HG02981 (cell line): Measurements from ENCODE around the gene NRG3.

ENCODE experiments used
- ATAC-seq: cut with Tn5 transposase; IDR thresholded peaks from one replicate; pipeline ENCODE4 v1.9.1; 2021; ENCODE audit warnings: mild to moderate bottlenecking, moderate library complexity; ENCODE audit not compliant: unreplicated experiment

The NRG3 gene

DNA sequence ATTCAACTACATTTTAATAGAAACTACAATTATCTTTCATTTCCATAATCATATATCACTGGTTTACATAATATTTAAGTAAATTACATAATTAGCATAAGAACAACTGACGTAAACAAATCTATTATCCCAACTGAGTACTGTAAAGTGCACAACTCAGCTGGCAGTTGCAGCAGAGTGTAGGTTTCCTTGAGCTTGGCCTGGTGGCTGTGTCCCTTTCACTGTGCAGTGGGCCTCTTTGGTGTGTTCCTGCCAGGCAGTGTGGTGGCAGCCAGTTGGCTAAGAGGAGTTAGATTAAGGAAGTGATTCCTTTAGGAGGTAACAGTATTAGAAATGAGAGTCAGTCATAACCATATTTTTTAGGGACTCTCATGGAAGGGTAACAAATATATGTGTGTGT lies 7.0 kb downstream of the NRG3 start:
- ATAC-seq, result no peak

DNA sequence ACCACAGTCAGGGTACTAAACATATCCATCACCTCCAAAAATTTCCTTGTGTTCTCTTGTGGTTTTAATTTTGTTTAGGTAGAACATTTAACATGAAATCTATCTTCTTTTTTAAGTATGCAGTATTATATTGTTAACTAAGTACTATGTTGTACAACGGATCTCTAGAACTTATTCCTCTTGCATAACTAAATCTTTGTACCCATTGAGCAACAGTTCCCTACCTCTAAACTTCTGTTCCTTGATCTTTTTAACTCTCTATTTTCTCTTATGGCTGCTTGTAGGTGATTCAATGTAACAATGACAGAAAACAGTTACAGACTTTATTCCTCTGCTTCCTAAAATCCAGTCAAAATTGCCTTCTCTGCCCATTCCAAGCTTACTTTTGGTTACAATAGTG lies 9.9 kb downstream of the NRG3 start:
- ATAC-seq, result no peak

DNA sequence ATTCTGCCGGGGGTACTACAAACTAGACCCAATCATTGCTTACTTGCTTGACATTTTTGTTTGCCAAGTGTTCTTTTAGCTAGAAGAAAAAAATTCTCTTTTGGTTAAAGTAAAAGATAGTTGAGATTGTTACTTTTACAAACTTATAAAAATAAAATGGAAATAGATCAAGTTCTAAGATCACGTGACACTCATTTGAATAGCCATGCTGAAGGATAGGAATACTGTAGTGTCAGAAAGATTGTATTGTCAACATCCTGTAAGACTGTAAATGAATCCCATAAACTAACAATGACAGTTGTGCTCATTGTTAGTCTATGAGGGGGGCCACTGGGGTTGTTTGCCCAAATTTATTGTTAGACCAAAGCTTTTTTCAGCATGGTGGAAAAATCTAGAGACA lies 10.5 kb downstream of the NRG3 start:
- ATAC-seq, result no peak

DNA sequence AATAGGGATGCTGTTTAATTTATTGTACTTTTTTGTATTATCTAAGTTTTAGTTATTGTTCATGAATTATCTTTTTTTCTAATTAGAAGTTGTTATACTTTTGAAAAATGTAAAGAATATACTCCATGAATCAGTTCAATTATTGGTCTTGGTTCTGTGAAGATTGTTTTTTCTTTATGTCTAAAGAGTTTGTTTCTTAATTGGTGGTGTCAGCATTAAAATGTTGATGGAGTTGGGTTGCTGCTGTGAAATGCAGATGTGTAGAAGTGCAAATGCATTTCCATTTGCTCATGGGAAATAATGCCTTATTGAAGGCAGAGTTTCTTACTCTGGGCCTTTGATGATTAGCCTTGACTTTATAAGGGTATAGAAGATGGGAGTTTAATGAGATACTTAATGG lies 11.9 kb downstream of the NRG3 start:
- ATAC-seq, result no peak

DNA sequence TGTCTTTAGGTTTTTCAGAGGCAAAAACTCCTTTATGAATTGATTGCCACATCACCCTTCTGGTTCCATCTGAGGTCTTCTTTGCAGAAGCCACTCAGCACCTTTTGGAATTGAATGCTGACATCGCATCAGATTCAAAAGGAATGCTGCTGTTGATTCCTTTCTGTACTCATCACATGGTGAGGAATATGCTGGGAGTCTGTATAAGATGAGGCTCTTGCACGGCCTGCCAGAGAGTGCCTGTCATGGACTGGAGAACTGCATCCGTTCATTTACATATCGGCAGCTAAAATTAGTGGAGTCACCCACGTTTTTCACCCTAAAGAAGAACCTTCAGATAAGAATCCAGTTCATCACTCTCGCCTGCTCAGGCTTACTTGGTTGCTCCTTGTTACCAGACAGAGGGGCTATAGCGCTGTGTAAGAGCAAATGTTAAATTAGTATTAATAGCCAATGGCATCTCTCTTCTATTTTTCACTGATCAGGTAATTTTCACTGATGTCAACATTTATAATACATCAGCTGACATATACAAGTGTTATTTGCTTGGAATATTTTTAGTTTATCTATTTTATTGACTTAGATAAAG lies 14.3 kb downstream of the NRG3 start:
- no peak for ATAC-seq

DNA sequence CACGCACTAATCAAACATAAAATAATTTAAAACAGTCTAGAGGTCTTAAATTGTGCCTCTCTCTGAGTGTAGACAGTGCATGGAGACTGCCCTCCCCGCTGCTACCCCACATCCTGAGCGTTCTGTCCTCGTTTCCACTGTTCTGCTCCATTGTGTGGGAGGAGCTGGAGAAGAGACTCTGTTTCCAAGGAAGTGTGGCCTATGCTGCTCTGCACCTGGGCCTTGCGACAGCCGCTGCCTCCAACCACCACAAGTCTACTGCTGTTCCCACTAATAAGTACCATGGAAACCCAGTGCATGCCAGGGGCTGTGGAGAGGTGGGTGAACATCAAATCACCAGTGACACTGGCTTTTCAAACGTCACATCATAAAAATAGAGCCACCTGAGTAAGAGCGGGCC lies 19.6 kb downstream of the NRG3 start:
- ATAC-seq, result no peak

DNA sequence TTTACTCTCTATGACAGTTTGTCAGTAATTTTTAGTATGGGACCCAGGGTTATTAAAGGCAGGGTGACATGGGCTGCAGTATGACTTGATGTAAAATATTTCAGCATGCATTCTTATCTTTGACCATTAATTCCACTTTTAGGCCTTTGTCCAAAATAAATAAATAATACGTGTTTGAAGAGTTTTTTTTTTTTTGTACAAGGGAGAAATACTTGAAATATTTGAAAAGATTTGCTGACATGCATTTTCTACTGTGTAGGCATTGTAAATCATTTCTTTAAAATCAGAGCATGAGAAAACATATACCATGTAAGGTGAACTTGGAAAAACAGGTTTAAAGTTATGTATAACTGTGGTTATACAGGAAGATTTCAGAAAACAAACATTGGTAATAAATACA lies 23.5 kb downstream of the NRG3 start:
- ATAC-seq, result no peak

DNA sequence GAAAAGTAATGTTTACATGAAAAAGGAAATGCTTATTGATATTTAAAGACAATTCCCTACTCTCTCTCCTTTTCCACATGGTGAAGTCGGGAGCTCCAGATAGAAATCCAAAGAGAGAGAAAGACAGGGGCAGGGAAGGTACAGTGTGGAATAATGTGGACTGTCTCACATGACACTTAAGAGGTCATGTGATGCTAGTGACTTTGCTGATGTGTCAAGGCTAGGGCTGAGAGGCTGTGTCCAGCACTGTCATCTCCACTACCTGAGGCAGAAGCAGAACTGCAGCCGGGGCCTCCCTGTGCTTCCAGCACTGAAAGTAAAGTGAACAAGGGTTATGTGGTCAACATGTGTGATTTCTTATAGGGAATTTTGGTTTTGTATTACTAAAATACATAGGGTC lies 26.0 kb downstream of the NRG3 start:
- no peak for ATAC-seq

DNA sequence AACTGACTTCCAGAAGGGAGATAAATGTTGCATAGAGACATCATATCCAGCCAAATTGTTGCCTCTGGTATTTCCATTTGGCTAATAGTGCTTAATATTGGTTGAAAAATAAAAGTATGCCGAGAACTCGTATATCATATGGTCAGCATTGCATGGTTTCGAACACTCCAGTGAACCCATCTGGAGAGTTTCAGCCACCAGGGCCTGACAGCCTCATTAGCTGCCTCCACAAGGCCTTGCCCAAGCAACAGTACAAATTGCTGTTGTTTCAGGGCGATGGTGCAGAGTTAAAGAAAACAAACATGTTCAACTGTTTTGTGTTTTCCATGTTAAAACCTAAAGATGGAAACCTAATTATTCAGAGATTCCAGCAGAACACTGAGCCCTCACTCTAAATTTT lies 28.5 kb downstream of the NRG3 start:
- no peak for ATAC-seq

DNA sequence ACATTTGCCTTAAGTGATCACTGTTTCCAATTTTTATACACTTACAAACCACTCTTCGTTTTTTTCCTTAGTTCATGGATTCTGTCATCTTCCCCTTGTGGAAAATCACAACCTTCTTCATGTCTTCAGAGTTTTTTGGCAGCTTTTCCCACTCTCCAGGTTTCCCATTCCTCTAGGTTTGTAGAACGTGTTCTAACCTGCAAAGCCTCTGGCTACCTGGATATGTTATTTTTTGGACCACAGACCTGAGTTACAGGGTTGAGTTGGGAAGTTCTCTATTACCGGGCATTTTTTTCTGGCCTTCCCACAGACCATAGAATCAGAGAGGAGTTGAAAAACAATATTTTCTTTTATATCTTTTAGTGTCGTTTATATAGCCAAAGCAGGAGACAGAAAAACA lies 30.2 kb downstream of the NRG3 start:
- no peak for ATAC-seq

DNA sequence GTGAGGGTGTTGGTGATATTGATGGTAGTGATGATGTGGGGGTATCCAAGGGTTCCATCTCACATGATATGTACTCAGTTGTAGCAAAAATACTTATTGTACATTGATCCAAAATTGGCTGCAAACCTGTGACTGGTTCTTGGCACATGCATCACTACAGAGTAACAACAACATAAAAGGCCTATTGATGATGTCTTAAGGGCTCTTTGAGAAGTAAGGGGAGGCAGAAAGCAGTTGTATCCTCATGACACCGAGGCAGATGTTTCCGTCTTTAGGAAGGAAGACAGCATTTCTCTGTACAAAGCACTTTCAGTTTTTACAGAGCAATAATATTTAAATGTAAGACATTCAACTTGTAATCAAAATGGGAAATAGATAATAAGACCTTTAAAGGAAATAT lies 34.5 kb downstream of the NRG3 start:
- ATAC-seq, result no peak

DNA sequence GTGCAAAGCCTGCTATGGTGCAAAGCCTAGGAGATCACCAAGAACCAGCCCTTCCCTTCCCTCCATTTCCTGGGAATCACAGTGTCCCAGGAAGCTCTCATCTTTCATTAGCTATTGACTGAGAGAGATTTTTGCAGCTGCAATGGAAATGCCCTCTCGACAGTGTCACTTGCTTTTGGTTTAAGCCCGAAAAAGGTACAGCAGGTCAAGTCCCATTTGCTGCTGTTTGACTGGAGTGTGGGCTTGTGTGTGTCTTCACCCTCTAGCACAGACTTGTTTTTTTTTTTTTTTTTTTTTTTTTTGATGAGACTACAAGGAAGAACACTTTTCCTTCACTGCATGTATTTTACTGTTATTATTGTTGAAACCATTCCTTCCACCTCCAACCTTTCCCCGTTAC lies 36.3 kb downstream of the NRG3 start:
- ATAC-seq, result no peak

DNA sequence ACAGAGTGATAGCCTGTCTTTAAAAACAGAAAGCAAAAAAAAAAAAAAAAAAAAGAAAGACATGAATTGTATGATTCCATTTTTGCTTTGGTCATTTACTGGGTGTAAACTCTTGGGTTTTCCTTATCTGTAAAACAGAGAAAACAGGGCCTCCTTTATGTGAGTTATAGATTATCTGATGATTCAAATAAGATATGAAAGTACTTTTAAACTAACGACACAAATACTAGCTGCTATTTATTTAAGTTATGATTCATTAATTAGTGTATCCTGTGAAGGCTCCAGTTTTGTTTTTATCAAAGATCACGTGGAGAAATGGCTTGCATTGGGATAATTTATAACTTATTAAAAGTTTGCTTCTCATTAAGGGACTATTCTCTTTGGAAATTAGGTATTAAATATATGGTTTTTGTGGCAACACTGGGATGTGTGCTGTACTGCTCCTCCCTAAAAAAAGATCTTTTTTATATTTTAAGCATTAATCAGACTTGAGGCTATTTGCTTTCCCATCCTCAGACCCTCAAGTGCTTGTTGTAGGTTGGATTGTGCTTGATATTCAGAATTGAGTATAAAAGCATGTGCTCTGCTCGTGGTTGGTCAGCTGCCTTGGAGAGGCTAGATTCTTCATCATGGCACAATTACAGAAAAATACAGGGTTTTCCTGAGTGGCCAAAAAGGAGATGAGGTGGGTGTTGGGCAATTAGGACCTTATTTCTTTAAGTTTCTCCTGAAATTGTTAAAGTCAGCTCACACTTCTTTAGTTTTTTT lies 39.9 kb downstream of the NRG3 start:
- ATAC-seq, result no peak

DNA sequence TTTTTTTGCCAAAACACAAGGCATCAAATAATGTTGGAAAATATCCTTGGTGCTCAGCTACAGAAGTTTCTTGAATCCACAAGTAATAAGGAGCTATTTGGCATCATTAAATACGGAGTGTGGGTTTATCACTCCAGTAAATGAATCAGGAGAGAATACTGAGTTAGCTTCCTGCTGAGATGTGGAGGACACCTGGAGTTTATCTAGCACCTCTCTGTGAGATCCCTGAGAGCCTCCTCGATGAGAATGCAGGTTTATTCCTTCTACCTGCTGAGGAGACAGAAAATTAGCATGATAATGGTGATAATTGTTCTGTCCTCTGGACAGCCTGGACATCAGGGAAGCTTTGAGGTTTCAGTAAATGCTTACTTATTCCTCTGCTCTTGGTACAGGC lies 40.5 kb downstream of the NRG3 start:
- no peak for ATAC-seq

DNA sequence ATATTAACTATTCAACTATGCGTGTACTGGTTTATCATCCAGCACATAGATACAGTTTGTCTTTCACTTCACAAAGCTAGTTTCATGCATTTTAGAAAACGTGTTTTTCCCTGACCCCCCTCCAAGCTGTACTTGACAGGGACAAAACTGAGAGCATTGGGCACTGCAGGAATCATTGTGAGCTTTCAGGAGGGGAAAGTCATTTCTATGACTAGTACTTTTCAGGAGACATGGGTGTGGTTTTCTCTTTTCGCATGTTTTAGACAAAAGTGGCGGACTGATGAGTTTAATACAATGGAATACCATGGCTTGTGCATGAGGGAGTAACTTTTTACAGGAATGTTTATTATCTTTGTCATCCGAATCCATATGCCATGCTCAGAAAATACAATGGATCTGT lies 42.7 kb downstream of the NRG3 start:
- no peak for ATAC-seq

DNA sequence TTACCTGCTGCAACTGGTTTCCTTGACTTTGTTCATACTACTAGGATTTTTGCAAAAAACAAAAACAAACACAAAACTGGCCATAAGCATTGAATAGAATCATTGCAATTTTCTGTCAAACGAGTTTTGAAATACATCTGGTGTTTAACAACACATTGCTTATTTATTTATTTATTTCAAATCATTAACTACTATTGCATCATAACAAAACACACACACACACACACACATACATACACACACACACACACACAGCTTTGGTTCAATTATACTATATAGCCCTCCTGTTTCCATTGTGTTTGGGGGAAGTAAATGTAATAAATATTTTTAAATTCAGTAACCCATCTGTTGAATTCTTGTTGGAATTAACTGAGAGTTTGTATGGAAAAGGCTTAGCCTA lies 43.8 kb downstream of the NRG3 start:
- no peak for ATAC-seq

DNA sequence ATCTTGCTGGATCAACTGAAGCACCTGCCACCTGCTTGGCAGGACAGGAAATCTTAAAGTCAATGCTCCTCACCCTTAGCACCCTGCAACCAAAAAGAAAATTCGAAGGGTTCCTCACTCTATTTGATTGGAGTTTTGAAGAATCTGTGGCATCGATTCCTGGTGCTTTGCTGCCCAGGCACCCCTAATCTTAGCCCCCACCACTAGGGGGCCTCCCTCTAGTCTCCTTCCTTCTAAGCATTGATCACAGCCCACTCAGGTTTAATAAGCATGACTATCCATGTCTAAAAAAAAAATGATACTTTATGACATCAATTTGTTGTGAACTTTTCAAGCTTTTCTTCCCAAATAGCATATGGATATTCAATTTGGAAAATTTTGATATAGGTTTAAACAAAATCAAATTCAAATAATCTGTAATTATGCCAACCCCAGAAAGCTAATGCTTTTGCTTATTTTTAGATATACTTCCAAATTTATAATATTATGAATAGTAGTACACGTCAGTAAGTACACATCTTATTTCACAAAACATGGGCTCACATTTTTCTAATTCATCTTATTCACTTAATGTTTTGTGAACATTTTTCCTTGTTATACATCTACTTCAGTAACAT lies 45.3 kb downstream of the NRG3 start:
- peak; percentile 67 for ATAC-seq

DNA sequence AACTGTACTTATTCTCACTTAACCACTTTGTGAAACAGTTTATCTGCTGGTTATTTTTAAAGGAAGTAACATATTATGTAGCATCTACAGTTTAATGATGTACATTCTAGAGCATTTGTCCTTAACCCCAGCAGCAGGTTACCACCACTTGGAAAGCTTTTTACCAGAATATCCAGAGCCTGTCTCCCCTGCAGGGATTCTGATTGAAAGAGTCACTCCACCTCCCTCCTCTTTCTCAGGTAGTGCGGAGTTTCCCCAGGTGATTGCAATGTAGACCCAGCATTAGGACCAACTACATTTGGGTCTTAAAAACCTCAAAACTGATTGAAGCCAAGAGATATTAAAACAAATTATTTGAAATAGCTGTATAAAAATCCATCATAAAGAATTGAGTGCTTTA lies 53.1 kb downstream of the NRG3 start:
- ATAC-seq, result no peak

DNA sequence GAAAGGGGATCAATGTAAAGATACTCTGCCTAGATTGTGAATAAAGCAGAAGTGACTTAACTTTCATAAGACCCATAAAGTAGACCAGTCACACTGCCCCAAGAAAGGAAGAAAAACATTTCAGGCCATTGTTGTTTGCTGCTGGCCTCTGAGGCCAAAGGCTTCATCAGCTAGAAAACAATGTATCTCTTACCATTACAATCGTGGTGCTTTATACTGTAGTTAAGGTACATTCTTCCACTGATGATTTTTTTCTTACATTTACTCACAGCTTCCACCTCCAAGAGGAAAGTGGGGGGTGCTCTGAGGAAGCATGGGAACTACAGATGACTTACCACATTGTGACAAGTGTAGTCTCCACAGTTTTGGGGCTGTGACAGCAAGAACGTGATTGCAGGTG lies 68.6 kb downstream of the NRG3 start:
- ATAC-seq, result no peak

DNA sequence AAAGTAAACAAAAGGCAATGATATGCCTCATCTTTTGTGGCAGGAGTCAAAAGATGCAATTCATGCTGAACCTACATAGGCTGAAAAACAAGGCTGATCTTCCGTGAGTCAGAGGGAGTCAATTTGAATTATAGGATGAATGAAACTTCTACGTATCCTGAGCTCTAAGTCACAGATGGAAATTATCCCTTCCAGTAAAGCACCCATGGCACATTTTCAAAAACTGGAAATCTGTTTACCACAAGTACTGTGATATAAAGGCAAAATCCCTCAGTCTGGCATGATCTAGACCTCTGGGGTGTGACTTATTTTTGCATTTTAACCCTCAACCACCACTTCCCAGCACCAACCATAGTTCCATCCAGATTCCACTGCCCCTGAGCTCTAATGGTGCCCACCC lies 69.6 kb downstream of the NRG3 start:
- ATAC-seq, result no peak

DNA sequence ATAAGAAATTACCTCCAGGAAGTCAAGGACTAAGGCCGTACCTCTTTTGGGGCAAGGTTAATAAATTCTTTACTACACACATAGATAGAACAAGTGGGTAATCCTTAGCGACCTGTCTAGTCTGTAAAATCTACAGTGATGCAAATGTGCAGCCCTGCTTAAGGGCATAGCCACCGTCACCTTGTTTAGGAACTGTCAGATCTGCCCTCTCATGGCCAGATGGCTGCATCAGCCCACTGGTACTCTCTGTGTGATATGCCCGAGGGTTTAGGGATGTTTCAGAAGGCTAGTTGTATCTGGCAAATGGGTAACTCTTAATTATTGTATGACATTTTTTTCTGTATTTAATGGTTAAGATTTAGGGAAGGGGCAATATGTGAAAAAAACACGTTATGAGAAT lies 74.3 kb downstream of the NRG3 start:
- ATAC-seq, result no peak

DNA sequence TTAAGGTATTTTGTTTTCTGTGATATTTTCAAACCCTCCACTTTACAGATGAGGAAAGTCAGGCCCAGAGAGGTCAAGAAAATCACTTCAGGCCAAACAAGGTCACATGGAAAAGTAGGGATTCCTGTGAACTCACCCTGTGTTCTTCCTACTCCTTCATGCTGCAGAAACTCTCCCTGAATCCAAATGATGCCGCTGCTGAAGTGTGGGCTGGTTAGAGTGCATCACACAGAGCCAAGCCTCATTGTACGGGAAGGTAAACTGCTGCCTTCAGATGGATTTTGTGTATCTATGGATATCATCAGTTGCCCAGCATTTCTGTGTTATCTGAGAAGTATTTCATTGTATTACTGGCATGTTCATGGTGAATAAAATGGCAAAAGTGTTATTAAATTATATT lies 75.4 kb downstream of the NRG3 start:
- no peak for ATAC-seq

DNA sequence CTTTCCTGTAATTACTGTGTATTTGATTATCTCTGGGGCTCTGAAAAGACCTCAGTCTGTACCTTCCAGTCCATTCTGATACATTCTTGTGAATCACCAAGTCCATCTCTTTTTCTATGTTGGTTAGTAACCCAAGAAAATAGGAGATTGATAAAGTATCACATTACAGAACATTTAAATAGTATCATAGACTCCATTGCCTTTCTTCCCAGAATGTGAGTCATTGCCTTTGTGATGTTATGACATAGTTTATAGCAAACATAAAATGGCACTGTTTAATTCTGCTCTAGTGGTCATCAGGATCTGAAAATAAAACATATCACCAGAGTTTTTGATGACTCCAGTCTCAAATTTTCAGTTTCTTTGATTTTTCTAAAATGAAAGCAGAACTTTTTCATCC lies 78.4 kb downstream of the NRG3 start:
- no peak for ATAC-seq
